Measurements from ENCODE around the gene RLBP1.

The RLBP1 gene

DNA sequence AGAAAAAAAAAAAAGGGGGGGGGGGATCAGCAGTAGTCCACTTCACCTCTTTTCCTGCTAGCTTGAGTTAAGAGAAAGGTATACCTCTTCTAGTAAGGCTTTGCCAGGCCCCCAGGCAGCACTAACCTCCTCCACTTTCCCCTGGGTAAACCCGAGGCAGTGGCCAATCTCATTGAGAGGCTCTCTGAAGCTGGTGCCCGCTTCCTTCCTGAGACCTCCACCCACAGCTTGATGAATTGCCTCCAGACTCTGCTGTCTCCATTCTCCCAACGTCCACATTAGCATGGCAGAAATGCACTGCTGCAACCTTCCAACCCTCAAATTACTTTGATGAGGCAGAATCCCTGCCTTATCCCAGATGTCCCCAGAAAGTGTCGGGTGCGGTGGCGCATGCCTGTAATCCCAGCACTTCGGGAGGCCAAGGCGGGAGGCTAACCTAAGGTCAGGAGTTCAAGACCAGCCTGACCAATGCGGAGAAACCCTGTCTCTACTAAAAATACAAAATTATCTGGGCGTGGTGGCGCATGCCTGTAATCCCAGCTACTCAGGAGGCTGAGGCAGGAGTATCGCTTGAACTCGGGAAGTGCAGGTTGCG is 15.3 kb downstream of the RLBP1 start:
- no peak for DNase-seq

- DNase-seq: no peak
Measured at GRCh38 chr15:89203705-89204273, 17.6 kb downstream of the RLBP1 start.

GRCh38 chr15:89201465-89202005 is 19.8 kb downstream of the RLBP1 start:
- no peak for DNase-seq

- DNase-seq: no peak
Measured at GRCh38 chr15:89200182-89200581, 21.2 kb downstream of the RLBP1 start.

GRCh38 chr15:89199746-89200145 is 21.6 kb downstream of the RLBP1 start:
- DNase-seq: no peak

- no peak for DNase-seq
Measured at GRCh38 chr15:89198934-89199333, 22.4 kb downstream of the RLBP1 start.

DNA sequence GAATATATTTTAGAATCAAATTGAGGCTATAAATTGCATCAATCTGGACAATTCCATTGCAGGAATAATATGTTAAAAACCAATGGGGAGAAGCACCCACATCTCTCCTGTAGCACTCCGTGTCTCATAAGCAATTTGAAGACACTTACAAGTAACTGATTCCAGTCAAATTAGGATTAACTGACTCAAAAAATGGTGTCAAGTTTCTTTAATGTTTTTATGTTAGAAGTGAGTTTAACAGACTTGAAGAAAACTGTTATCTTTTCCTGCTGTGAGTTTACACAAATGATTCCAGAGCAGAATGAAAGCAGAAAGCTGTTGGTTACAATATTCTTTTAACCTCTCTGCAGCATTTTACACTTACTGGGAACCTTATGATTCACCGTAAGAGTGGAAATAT is 23.2 kb downstream of the RLBP1 start:
- no peak for DNase-seq

- no peak for DNase-seq
Measured at GRCh38 chr15:89197503-89197971, 23.8 kb downstream of the RLBP1 start.

- DNase-seq: no peak
Measured at GRCh38 chr15:89196994-89197393, 24.4 kb downstream of the RLBP1 start.

- no peak for DNase-seq
Measured at GRCh38 chr15:89196241-89196640, 25.1 kb downstream of the RLBP1 start.

GRCh38 chr15:89195836-89196235 is 25.5 kb downstream of the RLBP1 start:
- no peak for DNase-seq

DNA sequence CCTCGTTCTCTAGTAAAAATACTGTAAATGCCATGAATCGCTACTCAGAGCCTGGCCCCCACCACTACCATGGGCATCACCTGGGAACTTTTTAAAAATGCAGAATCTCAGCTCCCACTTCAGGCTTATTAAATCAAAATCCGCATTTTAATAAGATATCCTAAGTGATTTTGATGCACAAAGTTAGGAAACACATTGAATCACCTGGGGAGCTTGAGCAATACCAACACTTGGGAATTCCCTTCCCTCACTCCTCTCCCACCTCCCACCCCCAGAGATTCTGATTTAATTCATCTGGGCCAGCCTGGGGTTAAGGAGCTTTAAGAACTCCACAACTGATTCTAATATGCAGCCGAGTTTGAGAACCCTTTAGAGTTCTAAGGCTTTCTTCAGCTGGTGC is 26.8 kb downstream of the RLBP1 start:
- DNase-seq: no peak

- no peak for DNase-seq
Measured at GRCh38 chr15:89192766-89193165, 28.6 kb downstream of the RLBP1 start.

DNA sequence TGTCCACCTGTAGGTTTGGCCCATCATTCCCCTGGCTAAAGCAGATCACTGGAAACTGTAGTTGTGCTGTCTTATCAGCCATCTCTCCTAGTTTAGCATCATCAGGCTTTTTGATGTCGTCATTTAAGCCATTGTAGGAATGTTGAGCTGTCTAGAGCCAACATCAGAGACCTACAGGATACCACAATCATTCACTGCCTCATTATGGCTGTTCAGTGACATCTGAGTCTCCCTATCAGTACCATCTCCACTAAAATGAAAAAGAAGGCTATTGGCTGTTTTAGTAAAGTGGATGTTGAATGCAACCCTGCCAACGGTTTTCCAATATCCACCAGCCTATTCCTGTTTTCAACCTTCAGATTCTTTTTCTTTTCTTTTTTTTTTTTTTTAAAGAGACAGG is 29.2 kb downstream of the RLBP1 start:
- no peak for DNase-seq

DNA sequence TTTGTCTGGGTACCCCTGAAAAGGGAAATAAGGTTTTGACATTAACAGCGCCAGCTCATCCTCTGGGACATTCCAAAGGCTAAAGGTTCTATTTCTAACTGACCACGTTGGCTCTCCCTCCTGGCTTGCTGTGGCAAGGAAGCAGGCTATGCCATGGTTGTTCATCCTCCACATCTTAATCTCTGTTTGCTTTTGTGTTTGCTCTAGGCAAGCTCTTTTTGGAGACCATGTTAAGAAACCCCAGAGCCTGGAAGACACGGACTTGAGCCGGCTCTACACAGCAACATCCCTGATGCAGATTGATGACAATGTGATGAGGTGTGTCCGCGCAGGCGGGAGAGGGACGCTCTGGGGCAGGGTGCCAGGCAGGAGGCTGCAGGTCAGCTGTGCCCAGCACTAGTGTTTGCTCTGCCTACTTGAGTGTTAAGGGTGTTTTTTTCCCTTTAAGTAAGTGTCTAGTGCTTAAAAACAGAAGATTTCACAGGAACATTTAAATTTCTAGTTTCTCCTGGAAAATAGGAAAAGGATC is 33.3 kb downstream of the RLBP1 start:
- DNase-seq: no peak

- DNase-seq: no peak
Measured at GRCh38 chr15:89187301-89187985, 33.9 kb downstream of the RLBP1 start.

- no peak for DNase-seq
Measured at GRCh38 chr15:89186803-89187202, 34.6 kb downstream of the RLBP1 start.

GRCh38 chr15:89184886-89185526 is 36.4 kb downstream of the RLBP1 start:
- DNase-seq: no peak

GRCh38 chr15:89184357-89184756 is 37.0 kb downstream of the RLBP1 start:
- DNase-seq: no peak

DNA sequence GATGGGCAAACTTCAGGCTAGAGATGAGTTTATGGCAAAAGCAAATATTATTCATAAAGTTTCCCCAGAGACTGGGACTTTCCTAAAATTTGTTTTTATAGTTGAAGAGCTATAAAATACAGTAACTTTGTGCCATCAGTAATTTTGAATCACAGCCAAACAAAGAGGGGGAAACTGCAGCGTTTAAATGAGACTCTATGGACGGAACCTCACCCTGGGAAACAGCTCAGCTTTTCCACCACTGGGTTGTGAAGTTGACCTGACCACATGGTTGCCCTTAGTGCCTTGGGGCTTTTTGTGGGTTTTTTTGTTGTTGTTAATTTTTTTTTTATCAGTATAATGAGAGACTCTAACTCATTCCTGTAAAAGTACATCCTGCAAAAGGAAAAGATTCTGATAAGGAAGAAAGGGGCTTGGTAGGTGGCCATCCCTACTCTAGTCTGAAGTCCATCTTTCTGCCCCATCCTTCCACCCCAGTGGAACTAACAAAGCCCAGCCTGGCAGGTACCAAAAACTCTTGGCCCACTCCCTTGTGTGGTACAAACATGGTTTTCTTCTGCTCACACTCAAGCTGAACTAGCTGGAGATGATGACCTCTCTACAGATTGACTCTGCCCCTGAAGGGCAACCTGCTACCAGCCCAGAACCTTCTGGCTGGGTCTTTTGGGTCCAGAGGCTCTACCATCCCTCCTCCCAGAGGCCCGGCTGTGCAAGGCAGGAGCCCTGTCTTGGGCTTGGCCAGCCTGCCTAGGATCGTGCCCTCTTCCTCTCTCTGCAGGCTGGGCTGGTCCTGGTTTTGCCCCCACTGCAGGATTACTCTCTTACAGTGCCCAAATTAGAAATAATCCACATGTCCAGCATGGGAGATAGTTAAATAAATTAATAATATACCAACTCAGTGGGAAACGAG is 41.2 kb downstream of the RLBP1 start:
- DNase-seq: no peak

- no peak for DNase-seq
Measured at GRCh38 chr15:89178307-89178977, 42.9 kb downstream of the RLBP1 start.

Measured in SIG-M5 (cell line).